Measurements from ENCODE around the gene TSPAN14.
A peak's percentile ranks its signal among the peaks of the same experiment; 100 is the strongest.

TSPAN14 gene

DNA sequence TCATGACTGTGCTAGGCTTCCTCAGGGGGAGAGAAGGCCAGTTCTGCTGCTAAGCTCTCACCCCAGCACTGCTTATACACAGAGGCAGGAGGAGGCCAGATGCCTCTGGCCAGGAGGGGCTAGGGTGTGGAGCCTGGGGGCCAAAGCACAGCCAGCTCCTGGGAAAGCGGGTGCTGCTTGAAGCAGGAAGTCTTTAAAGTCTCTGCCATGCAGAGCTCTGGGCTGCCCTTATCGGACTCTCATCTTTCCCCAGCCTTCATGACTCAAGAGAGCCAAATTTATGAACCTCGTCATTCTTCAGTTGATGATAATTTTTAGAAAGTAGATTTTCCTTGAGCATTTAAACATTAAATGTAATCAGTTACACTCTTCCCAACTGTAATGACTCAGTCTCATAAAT is 11.2 kb upstream of the TSPAN14 start:
- no peak for DNase-seq (ENCODE audit: insufficient read length, low spot score)
- no peak for TF ChIP-seq POLR2A (IDR thresholded peaks at IDR 0.05; ENCODE audit: low read depth, low read length)
- no peak for TF ChIP-seq SPI1 (IDR thresholded peaks at IDR 0.05; ENCODE audit: low read depth, low read length)
- no peak for TF ChIP-seq POLR2AphosphoS5 (IDR thresholded peaks at IDR 0.05; ENCODE audit: low read depth, low read length)
- TF ChIP-seq TAF1 (IDR thresholded peaks at IDR 0.05; ENCODE audit: low read depth, low read length), result no peak
- no peak for TF ChIP-seq PAX5 (IDR thresholded peaks at IDR 0.05; ENCODE audit: insufficient read depth, low read length, severe bottlenecking)
- no peak for TF ChIP-seq POU2F2 (IDR thresholded peaks at IDR 0.05; ENCODE audit: low read depth, low read length)
- FAIRE-seq, result no peak

- TF ChIP-seq PAX5 (IDR thresholded peaks at IDR 0.05; ENCODE audit: insufficient read depth, low read length, severe bottlenecking) (no peak), TAF1 (IDR thresholded peaks at IDR 0.05; ENCODE audit: low read depth, low read length) (no peak), POLR2A (IDR thresholded peaks at IDR 0.05; ENCODE audit: low read depth, low read length) (no peak), SPI1 (IDR thresholded peaks at IDR 0.05; ENCODE audit: low read depth, low read length) (no peak), POLR2AphosphoS5 (IDR thresholded peaks at IDR 0.05; ENCODE audit: low read depth, low read length) (no peak), POU2F2 (IDR thresholded peaks at IDR 0.05; ENCODE audit: low read depth, low read length) (no peak)
- FAIRE-seq (no peak), DNase-seq (ENCODE audit: insufficient read length, low spot score) (no peak)
Measured at GRCh38 chr10:80443531-80443974, 10.6 kb upstream of the TSPAN14 start.

DNA sequence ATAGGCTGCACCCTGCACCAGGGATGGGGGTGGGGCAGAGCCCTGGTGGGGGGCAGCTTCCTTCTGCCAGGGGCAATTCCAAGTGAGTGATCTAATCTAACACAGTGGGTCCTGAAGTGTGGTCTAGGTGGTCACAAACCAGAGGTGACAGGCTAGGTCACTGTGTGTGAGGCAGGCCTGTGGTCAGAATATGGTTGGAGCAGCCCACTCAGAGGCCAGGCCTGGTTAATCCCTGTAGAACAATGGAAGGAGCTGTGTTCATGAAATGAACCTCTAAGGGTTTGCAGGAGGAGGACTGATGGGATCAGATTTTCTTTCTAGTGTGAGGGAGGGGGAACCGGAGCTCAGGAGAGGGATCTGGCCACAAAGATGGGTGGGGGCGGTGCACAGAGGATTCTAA is 10.0 kb upstream of the TSPAN14 start:
- TF ChIP-seq POLR2AphosphoS5 (IDR thresholded peaks at IDR 0.05; ENCODE audit: low read depth, low read length), result no peak
- TF ChIP-seq POLR2A (IDR thresholded peaks at IDR 0.05; ENCODE audit: low read depth, low read length), result no peak
- TF ChIP-seq POU2F2 (IDR thresholded peaks at IDR 0.05; ENCODE audit: low read depth, low read length), result no peak
- TF ChIP-seq TAF1 (IDR thresholded peaks at IDR 0.05; ENCODE audit: low read depth, low read length), result no peak
- no peak for TF ChIP-seq SPI1 (IDR thresholded peaks at IDR 0.05; ENCODE audit: low read depth, low read length)
- TF ChIP-seq PAX5 (IDR thresholded peaks at IDR 0.05; ENCODE audit: insufficient read depth, low read length, severe bottlenecking), result no peak
- FAIRE-seq, result no peak
- no peak for DNase-seq (ENCODE audit: insufficient read length, low spot score)

GRCh38 chr10:80444646-80445319 is 9.3 kb upstream of the TSPAN14 start:
- FAIRE-seq, result peak; percentile 69
- peak; percentile 47 for DNase-seq (ENCODE audit: insufficient read length, low spot score)
- TF ChIP-seq SPI1 (IDR thresholded peaks at IDR 0.05; ENCODE audit: low read depth, low read length), result no peak
- no peak for TF ChIP-seq TAF1 (IDR thresholded peaks at IDR 0.05; ENCODE audit: low read depth, low read length)
- no peak for TF ChIP-seq POLR2AphosphoS5 (IDR thresholded peaks at IDR 0.05; ENCODE audit: low read depth, low read length)
- no peak for TF ChIP-seq POU2F2 (IDR thresholded peaks at IDR 0.05; ENCODE audit: low read depth, low read length)
- TF ChIP-seq POLR2A (IDR thresholded peaks at IDR 0.05; ENCODE audit: low read depth, low read length), result no peak
- no peak for TF ChIP-seq PAX5 (IDR thresholded peaks at IDR 0.05; ENCODE audit: insufficient read depth, low read length, severe bottlenecking)

DNA sequence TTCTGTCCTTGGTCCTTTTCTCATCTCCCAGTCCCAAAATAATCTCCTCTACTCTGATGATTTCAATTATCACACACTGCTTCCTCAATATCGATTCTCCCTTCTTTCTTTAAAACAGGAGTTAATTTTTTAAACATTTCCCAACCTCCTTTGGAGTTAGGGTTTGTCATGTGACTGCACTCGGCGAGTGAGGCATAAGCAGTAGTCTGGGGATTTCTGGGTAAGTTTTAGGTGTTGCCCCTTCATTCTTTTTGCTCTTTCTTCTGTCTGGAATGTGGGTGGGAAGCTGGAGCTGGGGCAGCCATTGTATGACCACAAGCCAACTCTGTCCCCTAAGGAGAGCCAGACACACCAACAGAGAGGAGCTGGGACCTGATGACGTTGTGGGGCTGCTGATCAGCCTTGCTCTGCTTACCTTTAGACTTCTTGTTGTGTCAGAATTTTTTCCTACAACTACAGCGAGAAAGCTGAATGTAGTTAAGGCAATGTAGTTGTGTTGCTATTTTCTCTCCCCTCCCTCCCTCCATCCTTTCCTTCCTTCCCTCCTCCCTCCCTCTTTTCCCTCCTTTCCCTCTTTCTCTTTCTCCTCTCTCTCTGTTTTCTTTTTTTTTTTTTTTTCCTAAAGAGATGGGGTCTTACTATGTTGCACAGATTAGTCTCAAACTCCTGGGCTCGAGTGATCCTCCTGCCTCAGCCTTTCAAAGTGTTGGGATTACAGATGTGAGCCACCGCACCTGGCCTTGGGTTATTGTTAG is 6.5 kb upstream of the TSPAN14 start:
- no peak for DNase-seq (ENCODE audit: insufficient read length, low spot score)
- no peak for FAIRE-seq
- TF ChIP-seq TAF1 (IDR thresholded peaks at IDR 0.05; ENCODE audit: low read depth, low read length), result no peak
- TF ChIP-seq POU2F2 (IDR thresholded peaks at IDR 0.05; ENCODE audit: low read depth, low read length), result no peak
- no peak for TF ChIP-seq PAX5 (IDR thresholded peaks at IDR 0.05; ENCODE audit: insufficient read depth, low read length, severe bottlenecking)
- no peak for TF ChIP-seq POLR2A (IDR thresholded peaks at IDR 0.05; ENCODE audit: low read depth, low read length)
- TF ChIP-seq POLR2AphosphoS5 (IDR thresholded peaks at IDR 0.05; ENCODE audit: low read depth, low read length), result no peak
- TF ChIP-seq SPI1 (IDR thresholded peaks at IDR 0.05; ENCODE audit: low read depth, low read length), result no peak

DNA sequence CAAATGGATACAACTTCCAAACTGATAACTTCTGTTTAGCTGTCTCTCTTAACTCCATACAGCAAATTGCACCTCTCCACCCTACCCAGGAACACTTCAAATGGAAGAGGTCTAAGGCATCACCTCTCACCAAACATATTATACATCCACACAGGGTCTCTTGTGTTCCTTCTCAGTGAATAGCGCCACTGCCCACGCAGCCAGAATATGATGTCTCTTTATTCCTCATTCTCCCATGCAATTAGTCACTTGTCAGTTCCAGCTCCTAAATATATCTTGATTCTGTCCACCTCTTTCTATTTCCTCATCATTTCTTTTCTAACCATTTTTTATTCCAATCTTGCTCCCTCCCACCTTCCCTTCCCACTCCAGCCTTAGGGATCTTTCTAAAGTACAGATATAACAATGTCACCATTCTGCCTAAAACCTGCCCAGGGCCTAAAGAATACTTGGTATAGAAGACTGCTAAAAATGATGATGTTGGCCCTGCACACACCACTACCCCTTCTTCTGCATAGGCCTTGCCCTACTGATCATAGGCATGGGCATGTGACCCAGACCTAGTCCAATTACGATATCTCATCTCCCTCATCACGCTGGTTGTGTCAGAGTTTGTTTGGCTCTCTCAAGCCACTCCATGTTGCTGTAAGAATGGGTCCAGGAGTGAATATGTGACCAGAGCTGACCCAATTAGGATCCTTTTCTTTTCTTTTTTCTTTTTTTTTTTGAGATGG is 5.7 kb upstream of the TSPAN14 start:
- no peak for DNase-seq (ENCODE audit: insufficient read length, low spot score)
- FAIRE-seq, result peak; percentile 60
- TF ChIP-seq SPI1 (IDR thresholded peaks at IDR 0.05; ENCODE audit: low read depth, low read length) (no peak), TAF1 (IDR thresholded peaks at IDR 0.05; ENCODE audit: low read depth, low read length) (no peak), PAX5 (IDR thresholded peaks at IDR 0.05; ENCODE audit: insufficient read depth, low read length, severe bottlenecking) (no peak), POLR2A (IDR thresholded peaks at IDR 0.05; ENCODE audit: low read depth, low read length) (no peak), POLR2AphosphoS5 (IDR thresholded peaks at IDR 0.05; ENCODE audit: low read depth, low read length) (no peak), POU2F2 (IDR thresholded peaks at IDR 0.05; ENCODE audit: low read depth, low read length) (no peak)

DNA sequence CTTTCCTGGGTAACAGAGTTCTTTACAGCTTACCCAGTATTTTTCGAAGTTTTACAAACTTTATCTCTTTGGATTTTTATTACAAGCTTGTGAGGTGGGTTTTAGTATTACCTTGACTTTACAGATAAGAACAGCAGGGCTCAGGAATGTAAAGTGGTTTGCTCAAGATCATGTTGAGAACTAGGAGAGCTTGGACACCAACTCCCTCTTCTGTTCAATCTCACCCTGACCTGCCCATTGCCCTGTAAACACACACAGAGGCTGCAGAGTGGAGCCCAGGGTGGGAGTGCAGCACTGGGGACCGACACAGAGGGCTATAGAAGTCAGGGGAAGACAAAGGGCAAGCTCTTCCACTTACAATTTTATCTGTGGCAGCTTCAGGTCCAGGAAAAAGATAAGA is 4.6 kb upstream of the TSPAN14 start:
- no peak for TF ChIP-seq SPI1 (IDR thresholded peaks at IDR 0.05; ENCODE audit: low read depth, low read length)
- no peak for TF ChIP-seq PAX5 (IDR thresholded peaks at IDR 0.05; ENCODE audit: insufficient read depth, low read length, severe bottlenecking)
- no peak for TF ChIP-seq POLR2A (IDR thresholded peaks at IDR 0.05; ENCODE audit: low read depth, low read length)
- TF ChIP-seq TAF1 (IDR thresholded peaks at IDR 0.05; ENCODE audit: low read depth, low read length), result no peak
- TF ChIP-seq POU2F2 (IDR thresholded peaks at IDR 0.05; ENCODE audit: low read depth, low read length), result no peak
- TF ChIP-seq POLR2AphosphoS5 (IDR thresholded peaks at IDR 0.05; ENCODE audit: low read depth, low read length), result no peak
- FAIRE-seq (no peak), DNase-seq (ENCODE audit: insufficient read length, low spot score) (no peak)

GRCh38 chr10:80451132-80451531 is 3.0 kb upstream of the TSPAN14 start:
- no peak for DNase-seq (ENCODE audit: insufficient read length, low spot score)
- no peak for TF ChIP-seq PAX5 (IDR thresholded peaks at IDR 0.05; ENCODE audit: insufficient read depth, low read length, severe bottlenecking)
- TF ChIP-seq SPI1 (IDR thresholded peaks at IDR 0.05; ENCODE audit: low read depth, low read length), result no peak
- TF ChIP-seq POLR2A (IDR thresholded peaks at IDR 0.05; ENCODE audit: low read depth, low read length), result no peak
- no peak for TF ChIP-seq POU2F2 (IDR thresholded peaks at IDR 0.05; ENCODE audit: low read depth, low read length)
- TF ChIP-seq TAF1 (IDR thresholded peaks at IDR 0.05; ENCODE audit: low read depth, low read length), result no peak
- no peak for TF ChIP-seq POLR2AphosphoS5 (IDR thresholded peaks at IDR 0.05; ENCODE audit: low read depth, low read length)
- no peak for FAIRE-seq

- FAIRE-seq, result no peak
- DNase-seq (ENCODE audit: insufficient read length, low spot score), result no peak
- no peak for TF ChIP-seq PAX5 (IDR thresholded peaks at IDR 0.05; ENCODE audit: insufficient read depth, low read length, severe bottlenecking)
- TF ChIP-seq POLR2AphosphoS5 (IDR thresholded peaks at IDR 0.05; ENCODE audit: low read depth, low read length), result no peak
- no peak for TF ChIP-seq SPI1 (IDR thresholded peaks at IDR 0.05; ENCODE audit: low read depth, low read length)
- no peak for TF ChIP-seq POLR2A (IDR thresholded peaks at IDR 0.05; ENCODE audit: low read depth, low read length)
- no peak for TF ChIP-seq POU2F2 (IDR thresholded peaks at IDR 0.05; ENCODE audit: low read depth, low read length)
- TF ChIP-seq TAF1 (IDR thresholded peaks at IDR 0.05; ENCODE audit: low read depth, low read length), result no peak
Measured at GRCh38 chr10:80452069-80452468, 2.0 kb upstream of the TSPAN14 start.
